Camera-type eye (tissue), 1 donor: ENCODE measurements around the gene FGF4. TPM values are rescaled to one million over a fixed set of nuclear protein-coding genes. Genes with fewer than 3 reads are reported as not detected.

Source experiments
- total RNA-seq: library from RNA; depleted of rRNA; stranded (reverse); fragments of >200 nt; gene quantifications from one replicate; pipeline ENCODE4 v1.2.3, GENCODE V29; 2014

The FGF4 gene
- not detected for total RNA-seq

GRCh38 chr11:69775163-69775755 is at the start of gene FGF4:
Gene FGF4, minus strand, starts transcription at chr11:69775341. Its CDS starts 257 bp downstream, at chr11:69775084.

GRCh38 chr11:69818603-69819441 is 43.7 kb upstream of the FGF4 start, which contains the start of gene FGF3:
Gene FGF3, minus strand, starts transcription at chr11:69819416. Its CDS starts 483 bp downstream, at chr11:69818933.

Other genes starting within 250 kb of the FGF4 start
- gene CCND1, start 134.2 kb downstream of the FGF4 start, total RNA-seq = 270 TPM
- 25.5 TPM for gene LTO1, start 100.0 kb downstream of the FGF4 start, total RNA-seq
- 1.2 TPM for gene FGF19, start 71.3 kb downstream of the FGF4 start, total RNA-seq
- not detected for gene FGF3, start 44.1 kb upstream of the FGF4 start, total RNA-seq